PC-9 (cell line): ENCODE data around the gene FANK1.

Experiments
- CTCF ChIP-seq: fragments of 200-600 bp; sonication (generic); conservative IDR thresholded peaks from 2 replicates; pipeline ENCODE4 v1.6.1; 2017; ENCODE audit warnings: mixed run types, antibody characterized with exemption, mild to moderate bottlenecking, moderate library complexity
- EZH2 ChIP-seq: fragments of 200-600 bp; sonication (generic); IDR thresholded peaks from 2 replicates; pipeline ENCODE4 v1.8.0; 2017; ENCODE audit warnings: antibody characterized with exemption, low read depth

- TF ChIP-seq EZH2 (no peak), CTCF (no peak)
Measured at GRCh38 chr10:125911145-125911544, 14.8 kb downstream of the FANK1 start.
